HCT116 (cell line): ENCODE measurements around the gene ACTL6B.

ENCODE experiments used
- CTCF ChIP-seq, 3 experiments: fragments of 200-600 bp in 1 of 3; sonication (generic) in 1 of 3; IDR thresholded peaks in 2 of 3; conservative IDR thresholded peaks in 1 of 3; 2 replicates each; pipeline ENCODE4 v1.5.1; 2012 to 2017; ENCODE audit warnings: low read depth in 2 of 3, low read length in 2 of 3, antibody characterized with exemption in 1 of 3, borderline replicate concordance in 1 of 3, control low read depth in 1 of 3, mild to moderate bottlenecking in 1 of 3, mixed read lengths in 1 of 3, mixed run types in 1 of 3, moderate library complexity in 1 of 3; ENCODE audit not compliant: insufficient read depth in 1 of 3
- EGR1 ChIP-seq: IDR thresholded peaks from 2 replicates; pipeline ENCODE4 v1.6.1; 2012; ENCODE audit warnings: low read depth
- POLR2A ChIP-seq: IDR thresholded peaks from 2 replicates; pipeline ENCODE4 v1.7.0; 2011; ENCODE audit warnings: borderline replicate concordance; ENCODE audit not compliant: insufficient read depth, insufficient read length; ENCODE audit errors: extremely low read depth
- POLR2AphosphoS5 ChIP-seq: IDR thresholded peaks from 2 replicates; pipeline ENCODE4 v1.6.1; 2011; ENCODE audit warnings: mild to moderate bottlenecking, low read depth, low read length, moderate library complexity
- RAD21 ChIP-seq: IDR thresholded peaks from 2 replicates; pipeline ENCODE4 v1.6.1; 2012; ENCODE audit warnings: low read depth, mild to moderate bottlenecking
- SP1 ChIP-seq: IDR thresholded peaks from 2 replicates; pipeline ENCODE4 v1.6.1; 2012; ENCODE audit warnings: low read depth
- YY1 ChIP-seq: IDR thresholded peaks from 2 replicates; pipeline ENCODE4 v1.6.1; 2011; ENCODE audit warnings: low read length, low read depth, moderate library complexity, mild to moderate bottlenecking; ENCODE audit not compliant: insufficient replicate concordance; ENCODE audit errors: extremely low read depth
- ZNF274 ChIP-seq: fragments of 200-500 bp; sonication (Bioruptor generic); IDR thresholded peaks from 2 replicates; pipeline ENCODE4 v1.6.1; 2014; ENCODE audit warnings: mild to moderate bottlenecking, low read depth, low read length, inconsistent platforms
- TF ChIP-seq, protein P1 (sequence below): IDR thresholded peaks from 2 replicates; pipeline ENCODE4 v1.6.1; 2012; ENCODE audit warnings: low read depth
- TF ChIP-seq, protein P2 (sequence below): IDR thresholded peaks from 2 replicates; pipeline ENCODE4 v1.6.1; 2012

GRCh38 chr7:100604028-100604975 lies 51.9 kb downstream of the ACTL6B start:
- TF ChIP-seq POLR2A, result no peak
- TF ChIP-seq ZNF274, result no peak
- no peak for TF ChIP-seq EGR1
- TF ChIP-seq CTCF (IDR thresholded peaks at IDR 0.05 in 2 of 3, conservative IDR thresholded peaks at IDR 0.05 in 1 of 3; ENCODE audit: borderline replicate concordance in 1 of 3, insufficient read depth in 1 of 3, low read depth in 2 of 3, low read length in 2 of 3), result peak in 2 of 3 experiments; percentile 37 to 45; a peak in 4 of 6 replicates
- TF ChIP-seq POLR2AphosphoS5, result peak; percentile 50
- no peak for TF ChIP-seq SP1
- TF ChIP-seq RAD21, result no peak
- TF ChIP-seq, protein P1, sequence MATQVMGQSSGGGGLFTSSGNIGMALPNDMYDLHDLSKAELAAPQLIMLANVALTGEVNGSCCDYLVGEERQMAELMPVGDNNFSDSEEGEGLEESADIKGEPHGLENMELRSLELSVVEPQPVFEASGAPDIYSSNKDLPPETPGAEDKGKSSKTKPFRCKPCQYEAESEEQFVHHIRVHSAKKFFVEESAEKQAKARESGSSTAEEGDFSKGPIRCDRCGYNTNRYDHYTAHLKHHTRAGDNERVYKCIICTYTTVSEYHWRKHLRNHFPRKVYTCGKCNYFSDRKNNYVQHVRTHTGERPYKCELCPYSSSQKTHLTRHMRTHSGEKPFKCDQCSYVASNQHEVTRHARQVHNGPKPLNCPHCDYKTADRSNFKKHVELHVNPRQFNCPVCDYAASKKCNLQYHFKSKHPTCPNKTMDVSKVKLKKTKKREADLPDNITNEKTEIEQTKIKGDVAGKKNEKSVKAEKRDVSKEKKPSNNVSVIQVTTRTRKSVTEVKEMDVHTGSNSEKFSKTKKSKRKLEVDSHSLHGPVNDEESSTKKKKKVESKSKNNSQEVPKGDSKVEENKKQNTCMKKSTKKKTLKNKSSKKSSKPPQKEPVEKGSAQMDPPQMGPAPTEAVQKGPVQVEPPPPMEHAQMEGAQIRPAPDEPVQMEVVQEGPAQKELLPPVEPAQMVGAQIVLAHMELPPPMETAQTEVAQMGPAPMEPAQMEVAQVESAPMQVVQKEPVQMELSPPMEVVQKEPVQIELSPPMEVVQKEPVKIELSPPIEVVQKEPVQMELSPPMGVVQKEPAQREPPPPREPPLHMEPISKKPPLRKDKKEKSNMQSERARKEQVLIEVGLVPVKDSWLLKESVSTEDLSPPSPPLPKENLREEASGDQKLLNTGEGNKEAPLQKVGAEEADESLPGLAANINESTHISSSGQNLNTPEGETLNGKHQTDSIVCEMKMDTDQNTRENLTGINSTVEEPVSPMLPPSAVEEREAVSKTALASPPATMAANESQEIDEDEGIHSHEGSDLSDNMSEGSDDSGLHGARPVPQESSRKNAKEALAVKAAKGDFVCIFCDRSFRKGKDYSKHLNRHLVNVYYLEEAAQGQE, result no peak
- TF ChIP-seq, protein P2, sequence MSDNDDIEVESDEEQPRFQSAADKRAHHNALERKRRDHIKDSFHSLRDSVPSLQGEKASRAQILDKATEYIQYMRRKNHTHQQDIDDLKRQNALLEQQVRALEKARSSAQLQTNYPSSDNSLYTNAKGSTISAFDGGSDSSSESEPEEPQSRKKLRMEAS, result no peak
- no peak for TF ChIP-seq YY1
